Endodermal cell (in vitro differentiated cells): ENCODE results near the gene MYBPC1. TPM values are rescaled to one million over a fixed set of nuclear protein-coding genes. Genes with fewer than 3 reads are reported as not detected.
A peak's percentile ranks its signal among the peaks of the same experiment; 100 is the strongest.

Experiments used
- DNase-seq: peaks from one replicate; pipeline ENCODE4 v3.0.0-alpha.2; 2017
- H3K27ac ChIP-seq: 2 replicates; pipeline ENCODE4 v1.5.1; 2013; ENCODE audit warnings: mild to moderate bottlenecking, low read depth, low read length, moderate library complexity
- H3K27me3 ChIP-seq: 2 replicates; pipeline ENCODE4 v1.6.1; 2013; ENCODE audit warnings: mild to moderate bottlenecking, low read length, moderate library complexity; ENCODE audit not compliant: insufficient read depth, control insufficient read depth, poor library complexity, severe bottlenecking
- H3K36me3 ChIP-seq: 2 replicates; pipeline ENCODE4 v1.7.0; 2013; ENCODE audit warnings: mild to moderate bottlenecking, low read length, moderate library complexity; ENCODE audit not compliant: control insufficient read depth, insufficient read depth
- H3K4me1 ChIP-seq: one replicate; pipeline ENCODE4 v1.7.0; 2013; ENCODE audit warnings: low read length; ENCODE audit not compliant: control insufficient read depth, insufficient read depth
- H3K4me3 ChIP-seq: 2 replicates; pipeline ENCODE4 v1.5.1; 2013; ENCODE audit warnings: mild to moderate bottlenecking, low read length, moderate library complexity
- H3K9ac ChIP-seq: 2 replicates; pipeline ENCODE4 v1.6.1; 2013; ENCODE audit warnings: mild to moderate bottlenecking, low read length, moderate library complexity; ENCODE audit not compliant: poor library complexity, severe bottlenecking; ENCODE audit errors: extremely low read depth
- H3K9me3 ChIP-seq: 2 replicates; pipeline ENCODE4 v1.6.1; 2013; ENCODE audit warnings: mild to moderate bottlenecking, low read length, moderate library complexity; ENCODE audit not compliant: control insufficient read depth
- H3K27ac Mint-ChIP-seq: 2 replicates; pipeline ENCODE4 v1.8.0; 2020; ENCODE audit warnings: mixed read lengths
- H3K27me3 Mint-ChIP-seq: 2 replicates; pipeline ENCODE4 v1.8.0; 2021; ENCODE audit warnings: mild to moderate bottlenecking, mixed read lengths; ENCODE audit not compliant: insufficient read depth
- H3K36me3 Mint-ChIP-seq: 2 replicates; pipeline ENCODE4 v1.8.0; 2020; ENCODE audit warnings: low read depth, mixed read lengths
- H3K4me1 Mint-ChIP-seq: 2 replicates; pipeline ENCODE4 v1.8.0; 2020; ENCODE audit warnings: mixed read lengths
- H3K4me3 Mint-ChIP-seq: 2 replicates; pipeline ENCODE4 v1.8.0; 2020; ENCODE audit warnings: mild to moderate bottlenecking, moderate library complexity, mixed read lengths
- H3K9me3 Mint-ChIP-seq: 2 replicates; pipeline ENCODE4 v1.8.0; 2020; ENCODE audit warnings: mild to moderate bottlenecking, mixed read lengths
- WGBS, 2 experiments: methylation state at CpG; one replicate each; pipeline versions ENCODE4 v1.1.5 to v1.1.7; 2013; ENCODE audit warnings: missing lambda C conversion rate in 2 of 2, mixed read lengths in 1 of 2; ENCODE audit not compliant: insufficient coverage in 1 of 2, insufficient read length in 1 of 2; 5-methylcytosine and 5-hydroxymethylcytosine counted together
- total RNA-seq, 2 donors: library from RNA; stranded (reverse); fragmentation: NEBNext Ultra II Directional in 1 of 2; extraction: Animal tissue kit (Norgen Biotek cat#: 25700) in 1 of 2; gene quantifications; 2 replicates in 1 of 2; 3 replicates in 1 of 2; pipeline ENCODE4 v1.2.1, GENCODE V29; 2021
- TF ChIP-seq, protein P1 (sequence below): fragments of 200-600 bp; sonication (generic); conservative IDR thresholded peaks from 2 replicates; pipeline ENCODE4 v1.5.0; 2021; ENCODE audit warnings: antibody characterized with exemption, mild to moderate bottlenecking

Gene MYBPC1
- total RNA-seq, 2 donors from 2014 or later: not detected

DNA sequence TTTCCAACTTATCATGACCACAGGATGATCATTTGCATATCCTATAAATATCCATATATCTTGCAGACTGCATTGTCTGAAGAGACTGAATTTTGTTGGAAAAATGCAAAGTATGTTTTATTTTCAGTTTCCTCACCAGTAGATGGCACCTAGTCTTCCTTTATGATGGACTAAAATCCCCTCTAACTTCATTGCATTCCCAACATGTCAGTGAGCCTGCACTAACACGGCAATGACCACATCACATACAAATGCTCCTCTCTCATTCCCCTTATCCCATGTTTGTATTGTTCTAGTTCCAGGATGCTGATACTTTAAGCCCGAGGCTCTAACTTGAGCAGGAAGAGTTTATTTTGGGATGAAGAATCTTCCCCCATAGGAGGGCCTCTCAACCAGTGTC lies 24.7 kb upstream of the MYBPC1 start:
- Mint-ChIP-seq H3K4me3 (no peak overlapping the region), H3K9me3 (no peaks in the 10 kb centered on the region), H3K27me3 (no peaks in the 10 kb centered on the region), H3K4me1 (peaks cover 18% of the 10 kb centered on the region), H3K27ac (no peak overlapping the region), H3K36me3 (no peaks in the 10 kb centered on the region)
- no peak for DNase-seq
- H3K27me3 ChIP-seq: no peaks in the 10 kb centered on the region
- no peaks in the 10 kb centered on the region for H3K4me1 ChIP-seq
- H3K9me3 ChIP-seq: no peaks in the 10 kb centered on the region
- no peak overlapping the region for H3K4me3 ChIP-seq
- no peaks in the 10 kb centered on the region for H3K36me3 ChIP-seq
- TF ChIP-seq, protein P1, sequence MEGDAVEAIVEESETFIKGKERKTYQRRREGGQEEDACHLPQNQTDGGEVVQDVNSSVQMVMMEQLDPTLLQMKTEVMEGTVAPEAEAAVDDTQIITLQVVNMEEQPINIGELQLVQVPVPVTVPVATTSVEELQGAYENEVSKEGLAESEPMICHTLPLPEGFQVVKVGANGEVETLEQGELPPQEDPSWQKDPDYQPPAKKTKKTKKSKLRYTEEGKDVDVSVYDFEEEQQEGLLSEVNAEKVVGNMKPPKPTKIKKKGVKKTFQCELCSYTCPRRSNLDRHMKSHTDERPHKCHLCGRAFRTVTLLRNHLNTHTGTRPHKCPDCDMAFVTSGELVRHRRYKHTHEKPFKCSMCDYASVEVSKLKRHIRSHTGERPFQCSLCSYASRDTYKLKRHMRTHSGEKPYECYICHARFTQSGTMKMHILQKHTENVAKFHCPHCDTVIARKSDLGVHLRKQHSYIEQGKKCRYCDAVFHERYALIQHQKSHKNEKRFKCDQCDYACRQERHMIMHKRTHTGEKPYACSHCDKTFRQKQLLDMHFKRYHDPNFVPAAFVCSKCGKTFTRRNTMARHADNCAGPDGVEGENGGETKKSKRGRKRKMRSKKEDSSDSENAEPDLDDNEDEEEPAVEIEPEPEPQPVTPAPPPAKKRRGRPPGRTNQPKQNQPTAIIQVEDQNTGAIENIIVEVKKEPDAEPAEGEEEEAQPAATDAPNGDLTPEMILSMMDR: peak; percentile 61
- no peak overlapping the region for H3K27ac ChIP-seq
- WGBS, 2 experiments: 66% methylated on average over 2 of the region's 2 CpGs; no CpG with 5 or more reads in 1 of the 2 experiments
- no peak overlapping the region for H3K9ac ChIP-seq

DNA sequence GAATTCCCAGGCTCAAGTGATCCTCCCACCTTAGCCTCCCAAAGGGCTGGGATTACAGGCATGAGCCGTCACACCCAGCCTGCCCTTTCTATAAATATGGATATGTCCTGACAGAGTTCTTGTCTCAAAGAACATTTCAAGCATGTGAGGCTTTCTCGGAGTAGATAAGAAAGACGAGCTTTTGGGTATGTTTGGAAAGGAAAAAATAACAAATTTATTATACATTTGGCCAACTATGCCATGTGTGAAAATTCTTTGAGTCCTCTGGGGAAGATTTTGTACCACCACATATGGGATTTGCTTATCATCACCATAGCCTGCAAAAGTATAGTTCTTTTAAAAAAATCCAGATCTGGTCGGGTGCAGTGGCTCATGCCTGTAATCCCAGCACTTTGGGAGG lies 23.7 kb upstream of the MYBPC1 start:
- TF ChIP-seq, protein P1: no peak
- DNase-seq: no peak
- Mint-ChIP-seq H3K4me3 (no peak overlapping the region), H3K27ac (no peak overlapping the region), H3K36me3 (no peaks in the 10 kb centered on the region), H3K27me3 (no peaks in the 10 kb centered on the region), H3K9me3 (no peaks in the 10 kb centered on the region), H3K4me1 (peaks cover 16% of the 10 kb centered on the region)
- 95% methylated on average over 4 of the region's 4 CpGs; no CpG with 5 or more reads in 1 of the 2 experiments for WGBS, 2 experiments
- Histone ChIP-seq H3K4me1 (no peaks in the 10 kb centered on the region), H3K9me3 (no peaks in the 10 kb centered on the region), H3K9ac (no peak overlapping the region), H3K27ac (no peak overlapping the region), H3K4me3 (no peak overlapping the region), H3K27me3 (no peaks in the 10 kb centered on the region), H3K36me3 (no peaks in the 10 kb centered on the region)

DNA sequence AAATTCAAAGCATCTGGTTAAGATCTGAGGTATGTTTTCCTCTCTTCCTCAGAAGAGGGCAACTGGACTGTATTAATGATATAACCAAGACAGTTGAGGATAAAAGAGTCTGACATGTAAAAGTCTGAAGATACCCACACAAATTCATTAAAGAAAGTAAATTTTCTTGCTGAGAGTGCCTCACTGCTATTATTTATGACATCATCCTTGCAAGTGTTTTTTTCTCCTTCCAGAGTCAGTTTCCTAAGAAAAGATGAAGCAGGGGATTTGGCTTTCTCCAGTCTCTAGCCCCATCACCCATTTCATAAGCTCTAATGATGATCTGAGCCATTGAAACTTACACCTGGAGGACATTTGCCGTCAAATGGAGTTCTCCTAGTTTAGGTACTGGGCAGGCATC lies 21.0 kb upstream of the MYBPC1 start:
- H3K36me3 ChIP-seq: no peaks in the 10 kb centered on the region
- Mint-ChIP-seq H3K36me3 (no peaks in the 10 kb centered on the region), H3K27ac (no peak overlapping the region), H3K4me1 (peaks cover 2% of the 10 kb centered on the region), H3K9me3 (no peaks in the 10 kb centered on the region), H3K27me3 (no peaks in the 10 kb centered on the region), H3K4me3 (no peak overlapping the region)
- TF ChIP-seq, protein P1: no peak
- no peaks in the 10 kb centered on the region for H3K4me1 ChIP-seq
- H3K4me3 ChIP-seq: no peak overlapping the region
- no peak for DNase-seq
- no peak overlapping the region for H3K27ac ChIP-seq
- WGBS, 2 experiments: 95 to 100% methylated on average over 1 of the region's 1 CpG
- H3K27me3 ChIP-seq: no peaks in the 10 kb centered on the region
- no peaks in the 10 kb centered on the region for H3K9me3 ChIP-seq
- no peak overlapping the region for H3K9ac ChIP-seq
